LNCaP clone FGC (cell line): ENCODE data around the gene CXorf65.

Experiments
- DNase-seq: peaks from one replicate; pipeline ENCODE4 v3.0.0-alpha.2; 2011; ENCODE audit warnings: low read depth
- H3K4me3 ChIP-seq: 2 replicates; pipeline ENCODE4 v1.5.1; 2011; ENCODE audit warnings: mild to moderate bottlenecking, low read depth, low read length, control low read depth
- CTCF ChIP-seq: IDR thresholded peaks from 2 replicates; pipeline ENCODE4 v1.5.1; 2012; ENCODE audit warnings: mild to moderate bottlenecking; ENCODE audit not compliant: control insufficient read depth, insufficient read depth; ENCODE audit errors: extremely low read depth

CXorf65 gene

GRCh38 chrX:71143508-71143907, 37.0 kb upstream of the CXorf65 start:
- no peak overlapping the region for H3K4me3 ChIP-seq
- TF ChIP-seq CTCF = no peak
- DNase-seq = peak; percentile 26

- no peak for TF ChIP-seq CTCF
- DNase-seq = no peak
- H3K4me3 ChIP-seq = no peak overlapping the region
These were observed 33.9 kb upstream of the CXorf65 start for GRCh38 chrX:71140440-71140839.

GRCh38 chrX:71131510-71131909, 25.0 kb upstream of the CXorf65 start:
- TF ChIP-seq CTCF = no peak

GRCh38 chrX:71128915-71129765, 22.6 kb upstream of the CXorf65 start:
- peak; percentile 30 for DNase-seq
- peak; percentile 73 for TF ChIP-seq CTCF

More at GRCh38 chrX:71131510-71131909, 25.0 kb upstream of the CXorf65 start:
- H3K4me3 ChIP-seq = no peak overlapping the region
- no peak for DNase-seq

GRCh38 chrX:71128166-71128833, 21.8 kb upstream of the CXorf65 start:
- no peak for TF ChIP-seq CTCF
- DNase-seq = no peak
- no peak overlapping the region for H3K4me3 ChIP-seq

More at GRCh38 chrX:71128915-71129765, 22.6 kb upstream of the CXorf65 start:
- H3K4me3 ChIP-seq = no peak overlapping the region

- DNase-seq = no peak
- no peak for TF ChIP-seq CTCF
These were observed 12.5 kb upstream of the CXorf65 start for GRCh38 chrX:71118985-71119535.

More at GRCh38 chrX:71118985-71119535, 12.5 kb upstream of the CXorf65 start:
- peak overlapping the region; percentile 64 for H3K4me3 ChIP-seq
